HG03520 (cell line): Measurements from ENCODE around the gene FGD3.

Experiments
- ATAC-seq: cut with Tn5 transposase; IDR thresholded peaks from one replicate; pipeline ENCODE4 v1.9.1; 2021; ENCODE audit warnings: mild to moderate bottlenecking, moderate library complexity; ENCODE audit not compliant: unreplicated experiment

The FGD3 gene

GRCh38 chr9:93048566-93049448 lies 101.5 kb downstream of the FGD3 start:
- no peak for ATAC-seq

- ATAC-seq = no peak
Measured at GRCh38 chr9:93049491-93049890, 102.2 kb downstream of the FGD3 start.

- no peak for ATAC-seq
Measured at GRCh38 chr9:93050231-93050630, 102.9 kb downstream of the FGD3 start.

DNA sequence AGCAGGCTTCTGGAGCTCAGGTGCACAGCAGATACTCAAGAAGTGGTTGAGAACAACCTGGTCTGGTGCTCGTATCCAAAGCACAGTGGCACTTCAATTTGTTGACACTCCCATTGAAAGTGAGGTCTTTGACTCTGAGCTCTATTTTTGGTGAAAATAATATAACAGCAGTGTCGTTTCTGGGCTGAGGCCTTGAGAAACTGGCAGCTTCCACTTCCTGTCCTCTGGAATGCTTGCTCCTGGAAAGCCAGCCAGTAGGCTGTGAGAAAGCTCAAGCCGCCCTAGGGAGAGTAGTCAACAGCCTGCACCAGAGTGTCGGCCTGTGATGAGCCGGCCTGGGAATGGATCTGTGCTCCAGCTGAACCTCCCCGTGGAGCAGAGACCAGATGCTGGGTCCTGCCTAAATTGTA lies 104.4 kb downstream of the FGD3 start:
- no peak for ATAC-seq

GRCh38 chr9:93052791-93053540 lies 105.6 kb downstream of the FGD3 start:
- no peak for ATAC-seq

- ATAC-seq = no peak
Measured at GRCh38 chr9:93053781-93054331, 106.5 kb downstream of the FGD3 start.

- ATAC-seq = no peak
Measured at GRCh38 chr9:93054758-93055704, 107.7 kb downstream of the FGD3 start.

DNA sequence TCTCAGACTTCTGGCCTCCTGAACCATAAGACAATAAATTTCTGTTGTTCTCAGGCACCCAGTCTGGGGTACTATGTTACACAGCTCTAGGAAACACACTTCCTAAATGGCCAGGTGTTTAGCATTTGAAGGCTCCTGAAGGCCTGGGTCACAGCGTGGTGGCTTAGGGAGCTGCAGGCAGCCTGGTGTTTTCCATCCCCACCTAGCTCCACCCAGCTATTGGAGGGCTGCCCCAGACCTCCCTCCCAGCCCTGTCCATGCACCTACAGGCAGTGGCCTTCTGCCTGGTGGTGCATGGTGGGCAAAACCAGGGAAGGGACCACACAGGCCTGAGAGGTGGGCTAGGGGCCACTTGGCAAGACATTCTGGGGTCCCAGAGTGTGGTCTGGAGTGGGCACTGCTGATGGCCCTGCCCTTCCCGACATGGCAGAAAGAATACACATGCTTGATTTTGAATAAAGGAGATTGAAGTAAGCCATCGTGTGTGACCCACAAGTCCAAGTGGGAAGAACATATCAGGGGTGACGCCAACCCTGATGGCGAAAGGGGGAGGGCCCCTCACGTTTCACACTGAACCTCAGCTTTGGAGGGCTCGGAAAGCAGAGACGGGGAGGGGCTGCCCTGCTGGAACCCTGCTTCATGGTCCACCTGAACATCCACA lies 109.8 kb downstream of the FGD3 start:
- ATAC-seq = no peak

DNA sequence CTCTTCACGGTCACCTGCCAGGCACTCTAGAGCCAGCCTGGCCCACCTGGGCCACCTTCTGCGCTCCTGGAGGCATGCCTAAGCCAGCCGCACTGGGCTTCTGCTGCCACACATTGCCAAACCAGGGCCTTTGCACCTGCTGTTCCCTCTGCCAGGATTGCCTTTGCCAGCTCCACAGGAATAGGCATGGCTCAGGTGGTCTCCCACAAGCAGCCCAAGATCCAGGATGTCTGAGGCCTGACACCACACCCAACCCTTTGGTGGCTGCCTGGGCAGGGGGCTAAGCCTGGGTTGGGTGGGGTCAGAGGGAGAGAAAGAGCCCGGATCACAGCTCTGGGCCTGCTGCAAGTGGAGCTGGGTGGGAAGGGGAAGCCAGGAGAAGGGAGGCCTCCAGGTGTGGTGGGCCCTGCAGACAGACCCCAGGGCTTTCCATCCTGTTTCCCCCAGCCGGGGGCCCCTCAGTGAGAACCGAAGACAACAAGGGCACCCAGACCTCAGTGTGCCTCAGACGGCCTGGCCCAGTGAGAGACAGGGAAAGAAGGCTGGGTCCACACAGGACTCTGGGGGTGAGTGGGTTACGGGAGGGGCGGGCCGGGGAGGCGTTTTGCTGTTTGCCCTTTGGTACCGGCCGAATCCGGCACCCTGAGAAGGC lies 110.5 kb downstream of the FGD3 start:
- peak; percentile 3 for ATAC-seq

GRCh38 chr9:93058355-93059010 lies 111.2 kb downstream of the FGD3 start, which contains the start of gene SUSD3:
TSS of gene SUSD3 (plus strand) at chr9:93058701. CDS start at chr9:93058743, 42 bp downstream.
- ATAC-seq = peak; percentile 49

GRCh38 chr9:93059011-93059714 lies 111.8 kb downstream of the FGD3 start:
- ATAC-seq = peak; percentile 17

GRCh38 chr9:93059715-93060578 lies 112.6 kb downstream of the FGD3 start:
- ATAC-seq = no peak

GRCh38 chr9:93060746-93061259 lies 113.5 kb downstream of the FGD3 start:
- ATAC-seq = no peak

GRCh38 chr9:93061260-93061751 lies 114.0 kb downstream of the FGD3 start:
- no peak for ATAC-seq

GRCh38 chr9:93061791-93062763 lies 114.8 kb downstream of the FGD3 start:
- peak; percentile 22 for ATAC-seq
